Measurements from ENCODE around the gene TMEM123.

TMEM123 gene

GRCh38 chr11:102422817-102423712 lies 29.5 kb downstream of the TMEM123 start:
- DNase-seq (ENCODE audit: low spot score) = no peak

DNA sequence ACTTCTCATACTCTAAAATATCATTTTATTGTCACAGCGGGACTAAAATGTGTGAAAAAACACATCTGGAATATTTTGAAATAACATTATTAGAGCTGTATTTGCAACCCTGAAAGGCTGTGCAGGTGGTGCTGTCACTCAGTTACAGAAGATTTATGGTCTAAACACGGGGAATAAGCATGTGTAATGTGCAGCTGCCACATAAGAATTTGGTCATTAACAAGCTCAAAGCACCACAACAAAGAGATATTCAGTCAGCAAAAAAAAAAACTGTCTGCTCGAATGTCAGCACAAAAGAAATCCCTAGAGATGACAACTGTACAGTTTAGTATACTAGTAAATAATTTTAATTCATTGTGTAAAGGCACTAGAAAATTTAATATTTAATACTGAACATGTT lies 31.3 kb downstream of the TMEM123 start:
- DNase-seq (ENCODE audit: low spot score) = no peak

GRCh38 chr11:102420547-102420946 lies 32.0 kb downstream of the TMEM123 start:
- no peak for DNase-seq (ENCODE audit: low spot score)

DNA sequence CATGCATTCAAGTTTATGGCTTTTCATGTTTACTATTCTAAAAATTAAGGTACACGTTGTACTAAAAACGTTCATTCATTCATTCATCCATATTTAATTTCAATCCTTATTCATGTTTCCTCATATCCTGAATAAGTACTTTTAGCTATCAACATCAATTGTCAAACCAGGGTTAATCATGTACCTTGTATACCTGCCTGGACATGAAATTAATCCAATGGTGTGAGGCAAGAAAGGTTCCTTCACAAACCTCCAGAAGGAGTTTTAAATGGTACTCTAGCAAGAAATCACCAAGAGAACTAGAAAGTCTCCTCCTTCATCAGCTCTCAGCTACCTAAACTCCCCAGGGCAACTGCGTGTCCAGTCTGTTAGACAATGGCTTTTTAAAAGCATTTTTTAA lies 33.4 kb downstream of the TMEM123 start:
- DNase-seq (ENCODE audit: low spot score) = no peak

DNA sequence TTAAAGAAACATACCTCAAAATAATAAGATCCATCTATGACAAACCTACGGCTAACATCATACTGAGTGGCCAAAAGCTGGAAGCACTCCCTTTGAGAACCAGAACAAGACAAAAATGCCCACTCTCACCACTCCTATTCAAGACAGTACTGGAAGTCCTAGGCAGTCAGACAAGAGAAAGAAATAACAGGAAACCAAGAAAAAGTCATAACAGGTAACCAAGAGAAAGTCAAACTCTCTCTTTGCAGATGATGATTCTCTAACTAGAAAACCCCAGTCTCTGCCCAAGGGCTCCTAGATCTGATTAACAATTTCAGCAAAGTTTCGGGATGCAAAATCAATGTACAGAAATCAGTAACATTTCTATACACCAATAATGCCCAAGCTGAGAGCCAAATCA lies 35.6 kb downstream of the TMEM123 start:
- DNase-seq (ENCODE audit: low spot score) = no peak

GRCh38 chr11:102415304-102415916 lies 37.2 kb downstream of the TMEM123 start:
- DNase-seq (ENCODE audit: low spot score) = no peak

DNA sequence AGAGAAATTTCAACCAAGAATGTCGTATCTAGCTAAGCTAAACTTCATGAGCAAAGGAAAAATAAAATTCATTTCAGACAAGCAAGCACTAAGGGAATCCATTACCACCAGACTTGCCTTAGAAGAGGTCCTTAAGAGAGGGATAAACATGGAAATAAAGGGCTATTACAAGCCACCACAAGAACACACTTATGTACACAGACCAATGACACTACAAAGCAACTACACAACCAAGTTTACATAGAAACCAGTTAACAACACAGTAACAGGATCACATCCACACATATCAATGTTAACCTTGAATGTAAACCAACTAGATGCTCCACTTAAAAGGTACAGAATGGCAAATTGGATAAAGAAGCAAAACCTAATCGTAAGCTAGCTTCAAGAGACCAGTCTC lies 38.0 kb downstream of the TMEM123 start:
- DNase-seq (ENCODE audit: low spot score) = no peak

- DNase-seq (ENCODE audit: low spot score) = no peak
These were observed 39.1 kb downstream of the TMEM123 start for GRCh38 chr11:102413497-102413896.

- no peak for DNase-seq (ENCODE audit: low spot score)
These were observed 41.4 kb downstream of the TMEM123 start for GRCh38 chr11:102411142-102411541.

GRCh38 chr11:102410382-102410784 lies 42.2 kb downstream of the TMEM123 start:
- DNase-seq (ENCODE audit: low spot score) = no peak

DNA sequence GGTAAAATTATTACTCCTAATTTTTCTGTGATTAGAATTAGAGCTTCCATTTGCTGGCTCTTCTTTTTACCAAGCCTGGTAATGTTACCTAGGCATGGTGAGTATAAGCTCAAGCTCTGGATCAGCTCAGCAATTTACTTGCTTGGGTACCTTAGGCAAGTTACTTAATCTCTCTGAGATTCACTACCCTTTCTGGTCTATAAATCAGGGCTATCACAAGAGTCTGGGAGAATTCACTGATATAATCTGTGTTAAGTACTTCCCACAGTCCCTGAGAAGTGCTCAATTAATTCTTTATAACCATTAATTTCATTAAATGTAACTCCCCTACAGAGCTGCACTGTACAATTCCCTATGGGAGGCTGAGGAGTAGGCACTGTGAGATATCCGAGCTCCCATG lies 44.2 kb downstream of the TMEM123 start:
- no peak for DNase-seq (ENCODE audit: low spot score)

DNA sequence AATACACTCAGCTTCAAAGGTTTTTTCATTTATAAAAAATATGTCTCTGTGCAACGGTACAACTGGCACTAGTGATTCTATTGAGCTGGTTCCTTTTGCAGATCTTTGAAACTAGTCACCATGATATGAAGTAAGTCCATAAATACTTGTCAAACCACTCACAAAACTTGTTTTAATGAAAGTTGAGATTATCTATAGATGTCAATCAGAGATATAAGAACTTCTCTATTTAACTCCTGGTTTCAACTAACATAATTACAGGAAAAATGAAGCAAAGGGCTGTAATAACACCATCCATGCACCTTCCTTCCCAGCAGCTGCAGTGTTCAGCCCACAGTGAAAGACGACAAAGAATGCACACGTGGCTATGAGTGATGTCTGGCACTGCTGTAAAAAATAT lies 44.7 kb downstream of the TMEM123 start:
- no peak for DNase-seq (ENCODE audit: low spot score)

DNA sequence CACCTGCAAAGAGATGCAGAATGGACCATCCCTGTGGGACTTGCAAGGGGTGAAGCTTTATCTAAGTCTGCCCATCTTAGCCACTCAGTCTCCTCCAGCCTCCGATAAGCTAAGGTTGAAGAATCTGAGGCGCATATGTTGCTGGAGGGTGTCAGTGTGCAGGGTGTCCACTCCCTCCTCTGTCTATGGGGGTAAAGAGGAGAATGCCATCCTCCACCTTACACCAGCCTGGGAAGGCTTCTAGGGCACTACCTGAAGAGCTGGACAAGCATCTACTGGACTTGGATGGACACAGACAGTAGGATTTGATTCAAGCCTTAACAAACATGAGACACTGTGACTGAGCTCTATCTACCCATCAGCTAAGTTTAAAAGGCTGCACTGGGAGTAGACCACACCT lies 46.5 kb downstream of the TMEM123 start:
- no peak for DNase-seq (ENCODE audit: low spot score)

DNA sequence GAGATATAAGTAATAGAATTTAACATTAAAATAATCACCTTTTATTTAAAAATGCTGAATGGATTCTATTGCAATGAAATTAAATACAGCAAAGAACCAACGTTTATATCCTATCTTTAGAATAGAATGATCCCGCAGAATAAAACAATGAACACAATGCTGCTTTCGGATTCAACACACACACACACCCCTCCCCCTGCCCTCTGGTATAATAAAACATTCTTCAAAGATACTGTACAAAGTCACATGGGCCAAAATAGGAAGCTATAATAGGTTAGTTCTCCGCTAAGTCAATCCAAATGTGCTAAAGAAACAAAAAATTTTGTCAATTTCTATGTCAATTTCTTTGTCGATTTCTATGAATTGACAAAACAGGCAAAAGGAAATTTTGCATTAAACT lies 47.1 kb downstream of the TMEM123 start:
- DNase-seq (ENCODE audit: low spot score) = no peak

DNA sequence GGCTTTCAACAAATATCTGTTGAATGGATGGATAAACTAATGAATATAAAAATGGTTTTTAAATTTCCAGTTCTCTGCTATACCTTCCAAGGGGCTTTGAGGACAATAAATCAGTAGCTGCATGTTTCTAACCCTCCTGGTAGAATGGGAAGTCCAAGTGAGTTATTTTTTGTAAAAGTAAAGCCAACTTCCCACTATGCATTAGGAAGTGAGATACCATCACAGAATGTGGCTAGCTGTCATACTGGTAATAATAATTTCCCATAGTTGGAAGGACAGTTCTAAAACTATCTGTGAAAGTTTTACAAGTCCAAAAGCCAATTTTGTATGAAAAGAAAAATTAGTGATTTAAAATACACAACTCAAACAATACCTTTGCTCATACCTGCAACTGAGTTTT lies 50.0 kb downstream of the TMEM123 start:
- no peak for DNase-seq (ENCODE audit: low spot score)

GRCh38 chr11:102401905-102402304 lies 50.7 kb downstream of the TMEM123 start:
- DNase-seq (ENCODE audit: low spot score) = no peak

GRCh38 chr11:102400603-102401002 lies 52.0 kb downstream of the TMEM123 start:
- DNase-seq (ENCODE audit: low spot score) = no peak

DNA sequence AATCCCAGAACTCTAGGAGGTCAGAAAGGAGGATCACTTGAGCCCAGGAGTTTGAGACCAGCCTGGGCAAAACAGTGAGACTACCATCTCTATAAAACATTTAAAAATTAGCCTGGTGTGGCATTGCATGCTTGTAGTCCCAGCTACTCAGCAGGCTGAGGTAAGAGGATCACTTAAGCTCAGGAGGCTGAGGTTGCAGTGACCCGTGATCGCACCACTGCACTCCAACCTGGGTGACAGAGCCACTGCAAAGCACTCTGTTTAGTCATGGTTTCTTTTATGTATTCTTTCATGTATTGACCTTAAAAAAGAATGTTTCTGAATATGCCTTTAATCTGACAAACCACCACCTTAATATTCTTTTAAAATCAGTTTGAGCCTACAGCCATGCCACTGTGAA lies 53.4 kb downstream of the TMEM123 start:
- no peak for DNase-seq (ENCODE audit: low spot score)

GRCh38 chr11:102398297-102398696 lies 54.3 kb downstream of the TMEM123 start:
- no peak for DNase-seq (ENCODE audit: low spot score)

DNA sequence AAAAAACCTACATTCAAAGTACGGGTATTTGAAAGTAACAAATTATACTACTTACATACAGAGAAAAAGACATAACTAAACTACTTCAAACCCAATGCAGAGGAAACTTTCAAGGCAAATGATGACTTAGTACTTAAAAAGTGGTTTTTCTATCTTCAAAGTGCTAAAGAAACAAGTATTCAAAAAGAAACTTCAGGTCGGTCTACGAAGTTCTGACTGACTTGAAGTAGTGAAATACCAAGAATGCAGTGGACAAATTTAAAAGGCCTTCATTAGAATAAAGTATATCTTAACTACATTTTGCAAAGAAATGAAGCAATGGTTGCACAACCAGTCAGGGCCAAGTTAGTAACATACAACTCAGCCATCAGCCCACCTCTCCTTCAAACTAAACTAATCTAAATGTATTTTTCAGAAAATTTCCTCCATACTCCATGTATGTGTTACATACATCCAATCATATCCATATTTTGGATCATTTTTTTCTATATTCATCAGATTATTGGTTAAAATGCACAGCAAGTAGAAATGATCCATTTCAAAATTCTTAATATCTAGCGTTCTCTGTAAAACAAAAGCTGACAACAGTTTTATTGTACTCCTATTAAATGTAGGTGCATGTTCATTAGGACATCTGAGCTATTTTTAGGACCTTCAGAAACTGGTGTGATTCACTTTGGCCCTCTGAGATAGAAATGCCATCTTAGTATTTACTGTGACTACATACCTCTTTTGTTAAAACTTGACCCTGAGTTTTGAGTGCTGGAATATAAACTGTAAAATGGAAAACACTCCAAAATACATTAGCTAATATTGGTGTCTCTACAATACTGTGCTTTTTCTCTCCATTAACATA lies 55.6 kb downstream of the TMEM123 start:
- DNase-seq (ENCODE audit: low spot score) = no peak

- no peak for DNase-seq (ENCODE audit: low spot score)
These were observed 56.7 kb downstream of the TMEM123 start for GRCh38 chr11:102395720-102396393.

GRCh38 chr11:102393272-102393730 lies 59.3 kb downstream of the TMEM123 start:
- DNase-seq (ENCODE audit: low spot score) = no peak

Measured in kidney capillary endothelial cell (primary cell).